Cardiac muscle cell (in vitro differentiated cells and primary cell): Measurements from ENCODE around the gene RMND1. TPM values are rescaled to one million over a fixed set of nuclear protein-coding genes. Genes with fewer than 3 reads are reported as not detected.
A peak's percentile ranks its signal among the peaks of the same experiment; 100 is the strongest.

Experiments used
- DNase-seq, 2 donors: peaks; one replicate each; pipeline versions ENCODE4 v3.0.0 to v3.0.0-alpha.2; 2010 to 2017; ENCODE audit warnings: low read depth in 1 of 2, low spot score in 1 of 2
- H3K27ac ChIP-seq: fragments of 200-600 bp; sonication (generic); 2 replicates; pipeline ENCODE4 v1.5.1; 2016
- H3K27me3 ChIP-seq: fragments of 200-600 bp; sonication (generic); 2 replicates; pipeline ENCODE4 v1.6.0; 2016; ENCODE audit warnings: control low read depth
- H3K36me3 ChIP-seq: fragments of 200-600 bp; sonication (generic); 2 replicates; pipeline ENCODE4 v1.5.1; 2016; ENCODE audit warnings: control low read depth
- H3K4me1 ChIP-seq: fragments of 200-600 bp; sonication (generic); 2 replicates; pipeline ENCODE4 v1.8.1; 2017; ENCODE audit warnings: low read depth, mild to moderate bottlenecking, mixed run types
- H3K4me3 ChIP-seq: fragments of 200-600 bp; sonication (generic); 2 replicates; pipeline ENCODE4 v1.5.1; 2016; ENCODE audit warnings: mild to moderate bottlenecking
- H3K9me3 ChIP-seq: fragments of 200-600 bp; sonication (generic); 2 replicates; pipeline ENCODE4 v1.5.1; 2017; ENCODE audit warnings: low read depth, mild to moderate bottlenecking, control low read depth
- polyA plus RNA-seq: library from polyadenylated mRNA; unstranded; fragments of >200 nt; fragmentation: Nextera tagmentation; extraction: Ambion mirVana; gene quantifications from 2 replicates; pipeline ENCODE4 v1.2.1, GENCODE V29; 2016
- total RNA-seq: library from RNA; depleted of rRNA; stranded (reverse); fragments of >200 nt; gene quantifications from 2 replicates; pipeline ENCODE4 v1.2.3, GENCODE V29; 2016
- TF ChIP-seq, protein P1 (sequence below): IDR thresholded peaks from 2 replicates; pipeline ENCODE4 v1.5.1; 2012; ENCODE audit warnings: low read depth, mild to moderate bottlenecking, low read length

The RMND1 gene
- total and polyA plus RNA-seq, 2 experiments from 2014 or later, result 17.2 to 19.3 TPM

DNA sequence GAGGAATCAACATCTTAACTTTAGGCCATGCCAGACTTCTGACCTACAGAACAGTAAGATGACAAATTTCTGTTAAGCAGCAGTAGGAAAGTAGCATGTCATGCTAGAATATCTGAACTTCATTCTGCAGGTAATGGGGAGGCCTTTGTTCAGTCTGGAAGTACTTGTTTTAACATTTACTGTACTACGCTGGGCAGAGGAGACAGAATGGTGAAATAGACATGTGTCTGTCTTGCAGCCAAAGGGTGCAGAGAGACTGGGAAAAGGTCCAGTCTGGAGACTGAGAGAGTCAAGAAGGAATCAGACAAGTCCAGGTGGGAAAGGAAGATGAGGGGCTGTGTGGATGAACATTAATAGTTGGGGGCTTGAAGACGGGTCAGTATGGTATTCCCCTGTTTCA is 43.1 kb downstream of the RMND1 start:
- Histone ChIP-seq H3K4me3 (no peak overlapping the region), H3K4me1 (no peaks in the 10 kb centered on the region), H3K9me3 (no peaks in the 10 kb centered on the region), H3K27ac (peak overlapping the region; percentile 47), H3K27me3 (no peaks in the 10 kb centered on the region), H3K36me3 (peaks cover 7% of the 10 kb centered on the region)
- TF ChIP-seq, protein P1, sequence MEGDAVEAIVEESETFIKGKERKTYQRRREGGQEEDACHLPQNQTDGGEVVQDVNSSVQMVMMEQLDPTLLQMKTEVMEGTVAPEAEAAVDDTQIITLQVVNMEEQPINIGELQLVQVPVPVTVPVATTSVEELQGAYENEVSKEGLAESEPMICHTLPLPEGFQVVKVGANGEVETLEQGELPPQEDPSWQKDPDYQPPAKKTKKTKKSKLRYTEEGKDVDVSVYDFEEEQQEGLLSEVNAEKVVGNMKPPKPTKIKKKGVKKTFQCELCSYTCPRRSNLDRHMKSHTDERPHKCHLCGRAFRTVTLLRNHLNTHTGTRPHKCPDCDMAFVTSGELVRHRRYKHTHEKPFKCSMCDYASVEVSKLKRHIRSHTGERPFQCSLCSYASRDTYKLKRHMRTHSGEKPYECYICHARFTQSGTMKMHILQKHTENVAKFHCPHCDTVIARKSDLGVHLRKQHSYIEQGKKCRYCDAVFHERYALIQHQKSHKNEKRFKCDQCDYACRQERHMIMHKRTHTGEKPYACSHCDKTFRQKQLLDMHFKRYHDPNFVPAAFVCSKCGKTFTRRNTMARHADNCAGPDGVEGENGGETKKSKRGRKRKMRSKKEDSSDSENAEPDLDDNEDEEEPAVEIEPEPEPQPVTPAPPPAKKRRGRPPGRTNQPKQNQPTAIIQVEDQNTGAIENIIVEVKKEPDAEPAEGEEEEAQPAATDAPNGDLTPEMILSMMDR, result no peak
- no peak for DNase-seq

- no peak for DNase-seq
- peak overlapping the region; percentile 61 for H3K27ac ChIP-seq
- peaks cover 4% of the 10 kb centered on the region for H3K36me3 ChIP-seq
- H3K4me1 ChIP-seq, result no peaks in the 10 kb centered on the region
- H3K27me3 ChIP-seq, result no peaks in the 10 kb centered on the region
- no peaks in the 10 kb centered on the region for H3K9me3 ChIP-seq
- H3K4me3 ChIP-seq, result no peak overlapping the region
- TF ChIP-seq, protein P1, result no peak
Measured at GRCh38 chr6:151403919-151404308, 48.0 kb downstream of the RMND1 start.

- Histone ChIP-seq H3K36me3 (peaks cover 4% of the 10 kb centered on the region), H3K27ac (no peak overlapping the region), H3K9me3 (no peaks in the 10 kb centered on the region), H3K4me1 (no peaks in the 10 kb centered on the region), H3K27me3 (no peaks in the 10 kb centered on the region), H3K4me3 (no peak overlapping the region)
- TF ChIP-seq, protein P1, result no peak
- no peak for DNase-seq
Measured at GRCh38 chr6:151402228-151402627, 49.7 kb downstream of the RMND1 start.

- no peak overlapping the region for H3K4me3 ChIP-seq
- TF ChIP-seq, protein P1, result no peak
- H3K9me3 ChIP-seq, result no peaks in the 10 kb centered on the region
- no peaks in the 10 kb centered on the region for H3K4me1 ChIP-seq
- H3K27me3 ChIP-seq, result no peaks in the 10 kb centered on the region
- H3K27ac ChIP-seq, result no peak overlapping the region
- peaks cover 4% of the 10 kb centered on the region for H3K36me3 ChIP-seq
- DNase-seq, result peak in 1 of 2 donors; percentile 12
Measured at GRCh38 chr6:151400473-151400872, 51.5 kb downstream of the RMND1 start.

GRCh38 chr6:151399679-151400078 is 52.2 kb downstream of the RMND1 start:
- TF ChIP-seq, protein P1, result no peak
- H3K27me3 ChIP-seq, result no peaks in the 10 kb centered on the region
- no peak for DNase-seq
- H3K27ac ChIP-seq, result no peak overlapping the region
- H3K9me3 ChIP-seq, result no peaks in the 10 kb centered on the region
- no peaks in the 10 kb centered on the region for H3K4me1 ChIP-seq
- H3K36me3 ChIP-seq, result peaks cover 4% of the 10 kb centered on the region
- H3K4me3 ChIP-seq, result no peak overlapping the region

DNA sequence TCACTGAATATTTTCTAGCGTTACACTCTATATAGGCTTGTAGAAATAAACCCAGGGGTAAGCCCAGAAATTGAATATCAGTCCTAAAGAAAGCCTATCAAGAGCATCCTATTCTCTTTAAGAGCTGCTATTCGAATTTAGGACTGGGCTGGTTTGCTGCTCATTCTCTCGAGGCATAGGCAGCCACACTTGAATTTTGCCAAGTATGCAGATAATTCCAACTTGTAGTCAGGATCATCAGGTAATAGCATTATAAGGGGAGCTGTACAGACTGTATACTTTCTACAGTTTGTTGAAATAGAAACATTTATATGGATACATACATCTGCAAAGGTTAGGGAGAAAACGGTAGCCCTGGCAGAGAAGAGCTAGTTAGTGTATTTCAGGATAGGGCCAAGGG is 58.5 kb downstream of the RMND1 start:
- Histone ChIP-seq H3K4me1 (peaks cover 21% of the 10 kb centered on the region), H3K36me3 (no peaks in the 10 kb centered on the region), H3K27ac (peak overlapping the region; percentile 98), H3K9me3 (no peaks in the 10 kb centered on the region), H3K4me3 (no peak overlapping the region), H3K27me3 (no peaks in the 10 kb centered on the region)
- TF ChIP-seq, protein P1, result no peak
- no peak for DNase-seq
